ENCODE measurements around the gene RYR2. TPM values are rescaled to one million over a fixed set of nuclear protein-coding genes. Genes with fewer than 3 reads are reported as not detected.

The RYR2 gene
- total and polyA plus RNA-seq, 9 of the 15 experiments (the other 6 are each of a cell fraction or from before 2014, with no cell fraction given): 0.03 to 0.42 (median 0.14) TPM

DNA sequence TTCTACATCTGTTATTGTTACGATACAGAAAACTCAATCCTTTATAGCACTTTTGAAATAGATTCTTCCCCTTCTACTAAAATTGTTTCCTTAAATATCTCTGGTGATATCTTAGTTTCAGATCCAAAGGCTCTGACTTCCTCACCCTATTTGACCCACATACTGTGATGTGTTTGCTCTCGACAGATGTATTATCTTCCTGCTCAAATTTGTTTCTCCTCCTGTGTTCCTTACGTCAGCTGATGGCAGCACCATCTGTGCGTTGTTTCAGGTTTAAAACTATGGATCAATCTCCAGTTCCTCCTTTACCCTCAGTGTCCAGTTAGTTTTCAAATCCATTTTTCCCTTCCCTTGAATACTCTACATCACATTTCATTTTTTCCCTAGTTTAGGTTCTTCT lies 274.4 kb downstream of the RYR2 start:
- intact Hi-C loops (cut with micrococcal nuclease): no loop called here
- Histone ChIP-seq H3K27ac (ENCODE audit: extremely low read depth, low read depth, low read length) (no peak overlapping the region), H3K9me1 (ENCODE audit: control insufficient read depth, insufficient read depth, low read length) (no peaks in the 10 kb centered on the region), H3K79me2 (ENCODE audit: control insufficient read depth, insufficient read depth, low read length) (no peaks in the 10 kb centered on the region), H3K9me3 (replicated peaks; ENCODE audit: control insufficient read depth, insufficient read depth, low read depth, low read length) (no peaks in the 10 kb centered on the region; the same call in 1 of the 2 replicates), H4K20me1 (replicated peaks; ENCODE audit: control insufficient read depth, insufficient read depth, low read length) (no peaks in the 10 kb centered on the region), H3K36me3 (ENCODE audit: control insufficient read depth, insufficient read depth, low read length) (no peaks in the 10 kb centered on the region), H3K4me3 (no peak overlapping the region), H3K4me2 (ENCODE audit: insufficient read depth, low read length) (no peak overlapping the region), H3K9ac (ENCODE audit: insufficient read depth in 1 of 2, low read depth in 2 of 2, low read length in 2 of 2) (no peak overlapping the region), H3K4me1 (replicated peaks in 1 of 2; ENCODE audit: control insufficient read depth in 2 of 2, insufficient read depth in 2 of 2, low read length in 2 of 2) (no peaks in the 10 kb centered on the region), H2AFZ (ENCODE audit: low read depth, low read length) (no peak overlapping the region), H3K27me3 (ENCODE audit: control insufficient read depth in 2 of 2, insufficient read depth in 2 of 2, low read length in 2 of 2) (no peaks in the 10 kb centered on the region)
- in situ Hi-C loops (cut with MboI): no loop called here
- ChIA-PET CTCF (ENCODE audit: low intra/inter-chr PET ratio) (no interaction called here), POLR2A (no interaction called here)
- ATAC-seq (no peak), DNase-seq (ENCODE audit: extremely low read depth in 1 of 4, low spot score in 3 of 4) (no peak), FAIRE-seq (no peak)
- TF ChIP-seq RBM14 (IDR thresholded peaks at IDR 0.05; ENCODE audit: borderline replicate concordance, insufficient read depth, low read depth, low read length) (no peak), BCOR (IDR thresholded peaks at IDR 0.05) (no peak), MTA2 (IDR thresholded peaks at IDR 0.05; ENCODE audit: low read depth) (no peak), ZNF174 (CRISPR knock-in tag; IDR thresholded peaks at IDR 0.05) (no peak), TCFL5 (CRISPR knock-in tag; conservative IDR thresholded peaks at IDR 0.05) (no peak), DLX4 (CRISPR knock-in tag; IDR thresholded peaks at IDR 0.05) (no peak)
- BruUV-seq (replicated peaks): no TSS peak
- WGBS (ENCODE audit: insufficient coverage, low coverage, missing lambda C conversion rate): 1% methylated on average over 4 of the region's 4 CpGs

GRCh38 chr1:237318748-237319147 lies 276.8 kb downstream of the RYR2 start:
- TF ChIP-seq KLF10 (CRISPR knock-in tag; IDR thresholded peaks at IDR 0.05) (no peak), KDM4B (IDR thresholded peaks at IDR 0.05; ENCODE audit: borderline replicate concordance in 2 of 2, low read depth in 1 of 2) (no peak), ZBTB11 (CRISPR knock-in tag; IDR thresholded peaks at IDR 0.05) (no peak)
- TF ChIP-seq, protein P1, sequence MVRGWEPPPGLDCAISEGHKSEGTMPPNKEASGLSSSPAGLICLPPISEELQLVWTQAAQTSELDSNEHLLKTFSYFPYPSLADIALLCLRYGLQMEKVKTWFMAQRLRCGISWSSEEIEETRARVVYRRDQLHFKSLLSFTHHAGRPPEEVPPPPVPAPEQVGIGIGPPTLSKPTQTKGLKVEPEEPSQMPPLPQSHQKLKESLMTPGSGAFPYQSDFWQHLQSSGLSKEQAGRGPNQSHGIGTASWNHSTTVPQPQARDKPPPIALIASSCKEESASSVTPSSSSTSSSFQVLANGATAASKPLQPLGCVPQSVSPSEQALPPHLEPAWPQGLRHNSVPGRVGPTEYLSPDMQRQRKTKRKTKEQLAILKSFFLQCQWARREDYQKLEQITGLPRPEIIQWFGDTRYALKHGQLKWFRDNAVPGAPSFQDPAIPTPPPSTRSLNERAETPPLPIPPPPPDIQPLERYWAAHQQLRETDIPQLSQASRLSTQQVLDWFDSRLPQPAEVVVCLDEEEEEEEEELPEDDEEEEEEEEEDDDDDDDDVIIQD (CRISPR knock-in tag; IDR thresholded peaks at IDR 0.05): no peak
- ChIA-PET CTCF (ENCODE audit: low intra/inter-chr PET ratio) (interaction anchor here (0.6 kb wide), 1 partner anchor 840 kb away, joined by 3 read pairs; no protein-coding TSS in a partner anchor), POLR2A (no interaction called here)
- Histone ChIP-seq H3K9me1 (ENCODE audit: control insufficient read depth, insufficient read depth, low read length) (no peaks in the 10 kb centered on the region), H3K4me1 (replicated peaks in 1 of 2; ENCODE audit: control insufficient read depth in 2 of 2, insufficient read depth in 2 of 2, low read length in 2 of 2) (no peaks in the 10 kb centered on the region), H4K20me1 (replicated peaks; ENCODE audit: control insufficient read depth, insufficient read depth, low read length) (no peaks in the 10 kb centered on the region), H3K4me2 (ENCODE audit: insufficient read depth, low read length) (no peak overlapping the region), H2AFZ (ENCODE audit: low read depth, low read length) (no peak overlapping the region), H3K27me3 (ENCODE audit: control insufficient read depth in 2 of 2, insufficient read depth in 2 of 2, low read length in 2 of 2) (no peaks in the 10 kb centered on the region), H3K27ac (ENCODE audit: extremely low read depth, low read depth, low read length) (no peak overlapping the region), H3K36me3 (ENCODE audit: control insufficient read depth, insufficient read depth, low read length) (no peaks in the 10 kb centered on the region), H3K4me3 (no peak overlapping the region), H3K9me3 (replicated peaks; ENCODE audit: control insufficient read depth, insufficient read depth, low read depth, low read length) (no peaks in the 10 kb centered on the region), H3K79me2 (ENCODE audit: control insufficient read depth, insufficient read depth, low read length) (no peaks in the 10 kb centered on the region), H3K9ac (ENCODE audit: insufficient read depth in 1 of 2, low read depth in 2 of 2, low read length in 2 of 2) (no peak overlapping the region)
- no TSS peak for BruUV-seq (replicated peaks)
- intact Hi-C loops (cut with micrococcal nuclease) (no loop called here), in situ Hi-C loops (cut with MboI) (no loop called here)
- no peak for FAIRE-seq
- no peak for ATAC-seq
- WGBS (ENCODE audit: insufficient coverage, low coverage, missing lambda C conversion rate): 0% methylated on average over 3 of the region's 3 CpGs
- no peak for DNase-seq (ENCODE audit: extremely low read depth in 1 of 4, low spot score in 3 of 4)
